Omental fat pad (tissue), 4 donors: ENCODE results near the gene HERPUD1. TPM values are rescaled to one million over a fixed set of nuclear protein-coding genes. Genes with fewer than 3 reads are reported as not detected.
A peak's percentile ranks its signal among the peaks of the same experiment; 100 is the strongest.
"Not testable (repeated sequence)": the region's sequence is repeated elsewhere in the genome, so short reads cannot be mapped to it uniquely, and the experiment has no call there.

ENCODE experiments used
- ATAC-seq: fragments of 150-250 bp; one replicate; pipeline ENCODE4 v1.9.1; 2016; ENCODE audit warnings: mild to moderate bottlenecking, moderate library complexity; ENCODE audit not compliant: low FRiP score
- DNase-seq: peaks from one replicate; pipeline ENCODE4 v3.0.0-alpha.2; 2019; ENCODE audit warnings: low spot score
- CTCF ChIP-seq, 3 donors: fragments of 450-650 bp; IDR thresholded peaks; one replicate each; pipeline ENCODE4 v1.5.1; 2016 to 2017; ENCODE audit warnings: antibody characterized with exemption in 3 of 3, mild to moderate bottlenecking in 3 of 3, moderate library complexity in 2 of 3
- total RNA-seq, 4 donors: library from RNA; depleted of rRNA; stranded (reverse); fragments of >200 nt; gene quantifications; one replicate each; pipeline ENCODE4 v1.1.0, GENCODE V29; 2016

Gene HERPUD1, protein sequence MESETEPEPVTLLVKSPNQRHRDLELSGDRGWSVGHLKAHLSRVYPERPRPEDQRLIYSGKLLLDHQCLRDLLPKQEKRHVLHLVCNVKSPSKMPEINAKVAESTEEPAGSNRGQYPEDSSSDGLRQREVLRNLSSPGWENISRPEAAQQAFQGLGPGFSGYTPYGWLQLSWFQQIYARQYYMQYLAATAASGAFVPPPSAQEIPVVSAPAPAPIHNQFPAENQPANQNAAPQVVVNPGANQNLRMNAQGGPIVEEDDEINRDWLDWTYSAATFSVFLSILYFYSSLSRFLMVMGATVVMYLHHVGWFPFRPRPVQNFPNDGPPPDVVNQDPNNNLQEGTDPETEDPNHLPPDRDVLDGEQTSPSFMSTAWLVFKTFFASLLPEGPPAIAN
- total RNA-seq = 100 to 1,000 TPM; 151 to 170 (median 162) TPM

DNA sequence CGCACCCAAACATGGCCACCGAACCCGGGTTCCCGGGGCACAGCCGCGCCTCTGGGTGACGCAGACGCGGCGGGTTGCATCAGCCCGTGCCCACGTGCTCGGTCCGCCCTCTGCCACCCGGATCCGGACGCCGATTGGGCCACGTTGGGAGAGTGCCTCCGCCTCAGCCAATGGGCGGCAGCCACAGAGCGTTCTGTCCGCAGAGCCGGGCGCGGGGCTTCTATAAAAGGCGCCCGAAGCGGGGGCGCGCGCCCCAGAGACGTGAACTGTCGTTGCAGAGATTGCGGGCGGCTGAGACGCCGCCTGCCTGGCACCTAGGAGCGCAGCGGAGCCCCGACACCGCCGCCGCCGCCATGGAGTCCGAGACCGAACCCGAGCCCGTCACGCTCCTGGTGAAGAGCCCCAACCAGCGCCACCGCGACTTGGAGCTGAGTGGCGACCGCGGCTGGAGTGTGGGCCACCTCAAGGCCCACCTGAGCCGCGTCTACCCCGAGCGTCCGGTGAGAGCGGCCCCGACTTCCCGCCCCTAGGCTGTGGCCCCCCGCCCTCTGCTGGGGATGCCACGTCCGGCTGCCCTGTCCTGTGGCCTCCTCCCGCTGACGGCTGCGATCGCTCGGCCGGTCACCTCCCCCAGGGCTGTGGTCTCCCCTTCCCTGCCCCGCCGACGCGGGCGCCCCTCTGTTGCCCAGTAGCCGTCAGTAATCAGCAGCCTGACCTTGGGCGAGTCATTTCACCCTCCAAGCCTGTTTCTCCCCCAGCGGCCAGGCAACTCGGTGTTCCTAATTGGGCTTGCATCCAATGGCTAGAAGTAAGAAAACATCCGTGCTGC is at the start of gene HERPUD1:
Gene HERPUD1 (plus strand): TSS at position 251 of the 829 bp plus-strand sequence. CDS start 103 bp downstream, at position 354.
- no peak for TF ChIP-seq CTCF (IDR thresholded peaks at IDR 0.05)
- ATAC-seq (peak; percentile 96), DNase-seq (peak; percentile 82)

DNA sequence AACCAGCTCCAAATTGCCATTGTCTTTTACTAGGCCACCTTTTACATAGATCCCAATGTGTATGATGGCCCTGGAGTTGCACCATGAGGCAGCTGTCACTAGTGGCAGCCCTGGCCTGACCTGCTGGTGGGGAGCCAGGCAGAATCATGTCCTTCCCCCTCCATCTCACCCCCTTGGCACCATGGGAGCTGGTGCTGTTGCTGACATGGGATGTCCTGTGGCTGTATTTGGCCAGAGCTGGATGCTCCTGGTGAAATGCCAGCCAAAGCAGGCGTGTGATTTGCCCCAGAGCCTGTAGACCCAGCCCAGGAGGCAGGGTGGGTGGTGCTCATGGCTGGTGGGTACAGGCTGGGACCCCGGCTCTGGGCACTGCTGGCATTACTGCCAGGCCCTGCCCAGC is 48.4 kb upstream of the HERPUD1 start:
- DNase-seq (no peak), ATAC-seq (no peak)
- no peak for TF ChIP-seq CTCF (IDR thresholded peaks at IDR 0.05)

GRCh38 chr16:56884026-56884582 is 47.8 kb upstream of the HERPUD1 start:
- DNase-seq = no peak
- ATAC-seq = no peak
- no peak for TF ChIP-seq CTCF (IDR thresholded peaks at IDR 0.05)

GRCh38 chr16:56884929-56885328 is 47.0 kb upstream of the HERPUD1 start:
- DNase-seq, ATAC-seq: not testable (repeated sequence)

DNA sequence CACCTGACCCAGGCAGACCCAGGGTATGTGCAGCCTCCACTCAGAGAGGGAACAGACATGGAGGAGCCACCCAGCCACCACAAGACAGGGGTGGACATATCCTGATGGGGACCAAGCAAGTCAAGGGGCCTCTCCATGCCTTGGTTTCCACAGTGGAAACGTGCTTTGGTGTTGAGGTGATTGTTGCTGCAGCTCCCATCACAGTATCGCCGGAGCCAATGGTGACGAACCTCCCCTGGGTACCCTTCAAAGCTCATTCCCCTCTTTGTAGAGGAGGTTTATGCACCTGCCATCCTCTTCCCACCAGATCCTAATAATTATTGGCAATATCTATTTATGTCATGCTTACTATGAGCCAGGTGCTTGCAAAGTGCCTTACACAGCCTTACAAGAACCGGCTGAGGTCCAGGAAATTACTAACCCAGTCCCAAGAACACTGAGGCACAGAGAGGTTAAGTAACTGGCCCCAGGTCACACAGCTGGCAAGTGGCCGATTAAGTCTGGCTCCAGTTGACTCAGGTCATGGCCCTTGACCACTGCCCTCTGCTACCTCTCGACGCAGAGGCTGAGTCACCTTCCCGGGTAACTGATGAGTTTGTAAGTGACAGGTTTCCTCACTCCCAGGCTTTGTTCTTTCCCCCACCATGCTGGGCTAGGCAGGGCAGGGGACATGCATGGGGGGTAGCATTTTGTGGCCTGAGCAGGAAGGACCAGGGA is 46.3 kb upstream of the HERPUD1 start:
- DNase-seq (no peak), ATAC-seq (no peak)
- no peak for TF ChIP-seq CTCF (IDR thresholded peaks at IDR 0.05)

- DNase-seq (no peak), ATAC-seq (no peak)
- no peak for TF ChIP-seq CTCF (IDR thresholded peaks at IDR 0.05)
Observed at GRCh38 chr16:56886296-56886695, 45.6 kb upstream of the HERPUD1 start.

- ATAC-seq (no peak), DNase-seq (no peak)
- TF ChIP-seq CTCF (IDR thresholded peaks at IDR 0.05) = no peak
Observed at GRCh38 chr16:56886826-56887225, 45.1 kb upstream of the HERPUD1 start.
